Peyer's patch (tissue), 4 donors: ENCODE data around the gene MED8.

ENCODE experiments used
- POLR2A ChIP-seq, 2 donors: fragments of 450-650 bp; IDR thresholded peaks; one replicate each; pipeline ENCODE4 v1.5.1; 2017; ENCODE audit warnings: antibody characterized with exemption in 2 of 2, mild to moderate bottlenecking in 2 of 2, moderate library complexity in 2 of 2
- TF ChIP-seq, protein P1 (sequence below), 6 experiments: fragments of 450-650 bp in 4 of 6; fragments of 200-600 bp in 2 of 6; sonication (generic) in 1 of 6; IDR thresholded peaks; one replicate each; pipeline ENCODE4 v1.5.1; 2017 to 2019; ENCODE audit warnings: antibody characterized with exemption in 6 of 6, mild to moderate bottlenecking in 3 of 6, moderate library complexity in 1 of 6

GRCh38 chr1:43337588-43337987 is 52.0 kb downstream of the MED8 start, which contains the start of gene MPL:
- TF ChIP-seq, protein P1, sequence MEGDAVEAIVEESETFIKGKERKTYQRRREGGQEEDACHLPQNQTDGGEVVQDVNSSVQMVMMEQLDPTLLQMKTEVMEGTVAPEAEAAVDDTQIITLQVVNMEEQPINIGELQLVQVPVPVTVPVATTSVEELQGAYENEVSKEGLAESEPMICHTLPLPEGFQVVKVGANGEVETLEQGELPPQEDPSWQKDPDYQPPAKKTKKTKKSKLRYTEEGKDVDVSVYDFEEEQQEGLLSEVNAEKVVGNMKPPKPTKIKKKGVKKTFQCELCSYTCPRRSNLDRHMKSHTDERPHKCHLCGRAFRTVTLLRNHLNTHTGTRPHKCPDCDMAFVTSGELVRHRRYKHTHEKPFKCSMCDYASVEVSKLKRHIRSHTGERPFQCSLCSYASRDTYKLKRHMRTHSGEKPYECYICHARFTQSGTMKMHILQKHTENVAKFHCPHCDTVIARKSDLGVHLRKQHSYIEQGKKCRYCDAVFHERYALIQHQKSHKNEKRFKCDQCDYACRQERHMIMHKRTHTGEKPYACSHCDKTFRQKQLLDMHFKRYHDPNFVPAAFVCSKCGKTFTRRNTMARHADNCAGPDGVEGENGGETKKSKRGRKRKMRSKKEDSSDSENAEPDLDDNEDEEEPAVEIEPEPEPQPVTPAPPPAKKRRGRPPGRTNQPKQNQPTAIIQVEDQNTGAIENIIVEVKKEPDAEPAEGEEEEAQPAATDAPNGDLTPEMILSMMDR (IDR thresholded peaks at IDR 0.05): no peak
- TF ChIP-seq POLR2A (IDR thresholded peaks at IDR 0.05): no peak
